Breast epithelium (tissue), 3 donors: Measurements from ENCODE around the gene HYDIN.
"Not testable (repeated sequence)": the region's sequence is repeated elsewhere in the genome, so short reads cannot be mapped to it uniquely, and the experiment has no call there.

Source experiments
- CTCF ChIP-seq, 3 donors: fragments of 450-650 bp; IDR thresholded peaks; one replicate each; pipeline ENCODE4 v1.5.1; 2016 to 2017; ENCODE audit warnings: antibody characterized with exemption in 3 of 3, mild to moderate bottlenecking in 3 of 3, moderate library complexity in 3 of 3
- POLR2A ChIP-seq: fragments of 450-650 bp; IDR thresholded peaks from one replicate; pipeline ENCODE4 v1.6.1; 2016; ENCODE audit warnings: antibody characterized with exemption, mild to moderate bottlenecking, moderate library complexity

GRCh38 chr16:71028032-71028727 lies 202.3 kb downstream of the HYDIN start:
- not testable (repeated sequence) for TF ChIP-seq CTCF (IDR thresholded peaks at IDR 0.05); POLR2A
